Endometrial microvascular endothelial cells (primary cell): ENCODE data around the gene GCNT3. TPM values are rescaled to one million over a fixed set of nuclear protein-coding genes. Genes with fewer than 3 reads are reported as not detected.

ENCODE experiments used
- in situ Hi-C: cut with HindIII; loops from 2 replicates; pipeline ENCODE4 v1.10.0; 2017; ENCODE audit warnings: low sequenced_read_pairs, low pct_unique_long_range_greater_than_20kb; ENCODE audit errors: inconsistent ontology term
- total RNA-seq: library from RNA; depleted of rRNA; stranded (reverse); fragments of >200 nt; gene quantifications from one replicate; pipeline ENCODE4 v1.2.3, GENCODE V29; 2015; ENCODE audit errors: inconsistent ontology term

Gene GCNT3
- total RNA-seq, 1 donor from 2014 or later, result not detected

GRCh38 chr15:59668556-59668955, 57.0 kb downstream of the GCNT3 start:
- in situ Hi-C loops, result no loop called here

Other genes with a start within 250 kb of the GCNT3 start
- gene MYO1E, start 238.9 kb upstream of the GCNT3 start, total RNA-seq, result 120 TPM
- gene FAM81A, start 173.6 kb upstream of the GCNT3 start, total RNA-seq, result 0.28 TPM
- 36.7 TPM for gene GTF2A2, start 45.7 kb downstream of the GCNT3 start, total RNA-seq
- 100 TPM for gene BNIP2, start 77.5 kb downstream of the GCNT3 start, total RNA-seq